GM10248 (cell line): ENCODE results near the gene TMEM45A.
"Not testable (repeated sequence)": the region's sequence is repeated elsewhere in the genome, so short reads cannot be mapped to it uniquely, and the experiment has no call there.

Experiments
- CTCF ChIA-PET: fragments of 300-600 bp; sonication (Branson Sonifier 250); formaldehyde crosslinking; extraction: SDS; loops from one replicate; lab custom pipeline; 2021; ENCODE audit warnings: antibody characterized with exemption; lab: Yijun Ruan, JAX
- POLR2A ChIA-PET: fragments of 350-650 bp; sonication (Branson Sonifier 250); formaldehyde crosslinking; extraction: SDS; loops from one replicate; lab custom pipeline; 2020; ENCODE audit warnings: antibody characterized with exemption; lab: Yijun Ruan, JAX
- DNase-seq: peaks from one replicate; pipeline ENCODE4 v3.0.0; 2012; ENCODE audit errors: extremely low spot score
- TF ChIP-seq, protein P1 (sequence below): IDR thresholded peaks from 2 replicates; pipeline ENCODE4 v1.5.1; 2012; ENCODE audit warnings: mild to moderate bottlenecking, low read depth; ENCODE audit errors: extremely low read depth, missing control alignments, control extremely low read depth

TMEM45A gene, protein sequence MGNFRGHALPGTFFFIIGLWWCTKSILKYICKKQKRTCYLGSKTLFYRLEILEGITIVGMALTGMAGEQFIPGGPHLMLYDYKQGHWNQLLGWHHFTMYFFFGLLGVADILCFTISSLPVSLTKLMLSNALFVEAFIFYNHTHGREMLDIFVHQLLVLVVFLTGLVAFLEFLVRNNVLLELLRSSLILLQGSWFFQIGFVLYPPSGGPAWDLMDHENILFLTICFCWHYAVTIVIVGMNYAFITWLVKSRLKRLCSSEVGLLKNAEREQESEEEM

DNA sequence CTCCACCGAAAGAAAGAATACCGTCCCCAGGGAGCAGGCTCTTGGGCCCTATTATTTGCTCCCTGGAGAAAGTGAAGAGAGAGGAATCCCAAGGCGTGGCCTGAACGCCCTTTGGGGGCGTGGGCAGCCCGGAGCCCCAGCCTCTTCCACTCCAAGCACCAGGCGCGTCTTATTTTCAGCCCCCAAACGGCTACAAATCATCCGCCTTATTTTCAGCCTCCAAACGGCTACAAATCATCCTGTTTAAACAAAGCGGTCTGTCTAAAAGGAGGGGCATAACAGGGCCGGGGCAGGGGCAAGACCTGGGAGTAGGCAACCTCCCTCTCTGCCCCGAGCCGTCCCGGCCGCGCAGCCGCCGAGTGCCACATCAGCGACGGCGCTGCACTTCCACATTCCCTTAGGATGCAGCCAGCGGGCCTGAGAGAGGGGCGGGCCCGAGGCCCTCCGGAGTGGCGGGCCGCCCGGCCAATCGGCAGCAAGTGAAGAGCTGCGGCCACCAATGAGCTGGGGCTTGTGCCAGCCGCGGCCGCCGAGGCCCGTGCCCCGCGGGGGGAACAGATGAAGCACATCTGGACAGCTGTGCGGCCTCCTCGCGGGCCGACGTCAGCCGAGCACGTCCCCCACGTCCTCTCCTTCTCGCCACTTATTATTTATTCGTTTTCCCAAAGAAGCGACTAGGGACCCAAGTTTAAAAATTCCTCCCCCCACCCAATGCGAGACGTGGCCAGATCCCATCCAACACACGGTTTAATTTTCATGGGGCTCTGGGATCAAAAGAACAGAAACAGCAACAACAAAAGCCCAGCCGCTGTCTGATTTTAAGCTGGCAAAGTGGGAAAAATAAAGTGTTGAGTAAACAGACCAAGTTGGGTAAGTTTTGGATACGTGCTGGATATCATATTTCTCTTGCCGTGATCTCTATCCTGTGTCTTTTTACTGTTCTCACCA lies at the start of gene TMEM45A:
Gene TMEM45A, plus strand, starts transcription at position 561 of the 948 bp plus-strand sequence. CDS start 62,593 bp downstream, outside the sequence.
- ChIA-PET POLR2A (interaction anchor here (0.9 to 1.1 kb wide), 2 partner anchors 30 to 91 kb away, joined by 3 to 4 read pairs; partner anchors contain the start of genes LNP1 and TOMM70), CTCF (interaction anchor here (0.7 to 1.3 kb wide), 5 partner anchors 10 to 98 kb away, joined by 3 to 6 read pairs (median 5); no protein-coding TSS in a partner anchor)
- TF ChIP-seq, protein P1, sequence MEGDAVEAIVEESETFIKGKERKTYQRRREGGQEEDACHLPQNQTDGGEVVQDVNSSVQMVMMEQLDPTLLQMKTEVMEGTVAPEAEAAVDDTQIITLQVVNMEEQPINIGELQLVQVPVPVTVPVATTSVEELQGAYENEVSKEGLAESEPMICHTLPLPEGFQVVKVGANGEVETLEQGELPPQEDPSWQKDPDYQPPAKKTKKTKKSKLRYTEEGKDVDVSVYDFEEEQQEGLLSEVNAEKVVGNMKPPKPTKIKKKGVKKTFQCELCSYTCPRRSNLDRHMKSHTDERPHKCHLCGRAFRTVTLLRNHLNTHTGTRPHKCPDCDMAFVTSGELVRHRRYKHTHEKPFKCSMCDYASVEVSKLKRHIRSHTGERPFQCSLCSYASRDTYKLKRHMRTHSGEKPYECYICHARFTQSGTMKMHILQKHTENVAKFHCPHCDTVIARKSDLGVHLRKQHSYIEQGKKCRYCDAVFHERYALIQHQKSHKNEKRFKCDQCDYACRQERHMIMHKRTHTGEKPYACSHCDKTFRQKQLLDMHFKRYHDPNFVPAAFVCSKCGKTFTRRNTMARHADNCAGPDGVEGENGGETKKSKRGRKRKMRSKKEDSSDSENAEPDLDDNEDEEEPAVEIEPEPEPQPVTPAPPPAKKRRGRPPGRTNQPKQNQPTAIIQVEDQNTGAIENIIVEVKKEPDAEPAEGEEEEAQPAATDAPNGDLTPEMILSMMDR = no peak
- DNase-seq = peak; percentile 97

DNA sequence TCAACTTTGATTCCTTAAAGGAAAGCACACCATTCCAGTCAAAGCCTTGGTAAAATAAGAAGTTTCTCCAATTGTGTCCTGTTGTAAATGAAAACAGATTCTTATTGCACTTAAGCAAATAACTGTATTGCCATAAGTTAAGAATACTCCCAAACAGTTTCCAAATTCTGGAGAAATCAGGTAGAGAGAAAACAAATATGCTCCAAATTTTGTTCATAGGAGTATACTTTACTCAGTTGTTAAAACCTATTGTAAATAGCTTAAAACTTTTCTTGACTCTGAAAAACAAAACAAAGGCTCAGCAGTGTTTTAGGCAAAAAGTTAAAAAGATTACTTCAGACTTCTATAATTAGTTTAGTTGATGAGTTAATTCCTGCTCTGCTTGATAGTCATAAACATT lies 48.7 kb upstream of the TMEM45A start:
- CTCF ChIA-PET = no interaction called here
- no peak for DNase-seq
- TF ChIP-seq, protein P1 = no peak
- POLR2A ChIA-PET = no interaction called here

DNA sequence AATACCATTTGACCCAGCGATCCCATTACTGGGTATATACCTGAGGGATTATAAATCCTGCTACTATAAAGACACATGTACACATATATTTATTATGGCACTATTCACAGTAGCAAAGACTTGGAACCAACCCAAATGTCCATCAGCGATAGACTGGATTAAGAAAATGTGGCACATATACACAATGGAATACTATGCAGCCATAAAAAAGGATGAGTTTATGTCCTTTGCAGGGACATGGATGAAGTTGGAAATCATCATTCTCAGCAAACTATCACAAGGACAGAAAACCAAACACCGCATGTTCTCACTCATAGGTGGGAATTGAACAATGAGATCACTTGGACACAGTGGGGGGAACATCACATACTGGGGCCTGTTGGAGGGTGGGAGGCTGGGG lies 45.4 kb upstream of the TMEM45A start:
- DNase-seq, POLR2A ChIA-PET: not testable (repeated sequence)
- CTCF ChIA-PET = interaction anchor here (1.9 to 5.1 kb wide), 2 partner anchors 9 to 15 kb away, joined by 7 to 45 read pairs; no protein-coding TSS in a partner anchor

DNA sequence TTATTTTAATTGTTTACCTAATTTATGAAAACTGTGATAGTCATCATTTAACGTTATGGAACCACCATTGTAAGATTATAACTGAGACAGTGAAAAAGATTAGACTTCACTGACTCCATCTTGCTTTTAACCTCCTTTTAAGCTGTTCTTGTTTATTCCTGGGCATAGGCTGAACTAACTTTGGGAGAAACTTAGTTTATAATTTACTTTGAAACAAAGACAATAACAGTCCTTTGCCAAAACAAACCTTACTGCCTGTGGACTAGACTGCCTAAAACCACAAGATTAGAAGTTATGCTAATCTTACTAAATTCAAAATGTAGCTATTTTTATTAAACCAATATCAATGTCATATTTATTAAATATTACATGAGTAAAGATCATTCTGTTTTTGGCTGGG lies 44.3 kb upstream of the TMEM45A start:
- TF ChIP-seq, protein P1 = no peak
- no peak for DNase-seq
- ChIA-PET POLR2A (no interaction called here), CTCF (interaction anchor here (1.1 to 5.1 kb wide), 4 partner anchors 10 to 23 kb away, joined by 3 to 45 read pairs (median 5); no protein-coding TSS in a partner anchor)

DNA sequence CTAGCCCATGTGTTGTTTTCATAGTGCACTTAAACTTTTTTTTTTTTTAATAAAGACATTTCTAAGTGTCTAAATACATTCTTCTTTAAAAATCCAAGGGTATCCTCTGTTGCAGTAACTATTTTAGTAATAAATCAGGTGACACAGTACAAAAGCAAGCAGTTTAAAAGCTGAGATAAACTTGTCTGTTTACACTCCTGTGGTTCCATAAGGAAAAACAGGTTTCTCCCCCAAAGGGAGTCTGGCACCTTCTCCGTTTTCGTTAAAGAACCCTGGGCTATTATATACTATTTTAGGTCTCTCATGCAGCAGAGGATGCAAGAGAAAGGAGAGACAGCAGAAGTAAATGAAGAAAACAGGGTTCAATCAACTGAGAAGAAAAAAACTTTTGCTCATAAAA lies 43.2 kb upstream of the TMEM45A start:
- no peak for DNase-seq
- POLR2A ChIA-PET = no interaction called here
- TF ChIP-seq, protein P1 = no peak
- CTCF ChIA-PET = interaction anchor here (1.0 to 5.1 kb wide), 2 partner anchors 9 to 13 kb away, joined by 3 to 45 read pairs; no protein-coding TSS in a partner anchor

DNA sequence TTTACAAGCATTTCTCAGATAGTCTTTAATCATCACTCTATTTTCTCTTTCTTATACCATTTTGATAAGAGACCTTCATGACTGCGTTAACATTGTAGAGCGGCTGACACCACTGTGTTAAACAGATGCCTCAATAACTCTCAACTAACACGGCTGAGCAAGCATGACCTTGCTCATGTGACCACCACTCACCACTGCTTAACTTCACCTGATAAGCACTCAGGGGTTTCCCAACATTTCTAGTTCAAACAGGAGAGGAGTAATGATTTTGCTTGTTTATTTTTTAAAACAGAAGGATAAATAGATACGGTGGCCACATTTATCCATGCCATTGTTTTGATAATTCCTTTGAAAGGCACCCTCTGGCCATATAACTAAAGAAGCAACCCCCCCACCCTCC lies 37.7 kb upstream of the TMEM45A start:
- POLR2A ChIA-PET = no interaction called here
- TF ChIP-seq, protein P1 = no peak
- CTCF ChIA-PET = no interaction called here
- DNase-seq = no peak
